GM12865 (cell line): Measurements from ENCODE around the gene PPP2R1B.

ENCODE experiments used
- DNase-seq: peaks from one replicate; pipeline ENCODE4 v3.0.0; 2010; ENCODE audit warnings: low read depth
- H3K4me3 ChIP-seq: 2 replicates; pipeline ENCODE4 v1.5.1; 2011; ENCODE audit warnings: mild to moderate bottlenecking, low read depth, low read length, control low read depth
- TF ChIP-seq, protein P1 (sequence below): IDR thresholded peaks from 2 replicates; pipeline ENCODE4 v1.5.1; 2011; ENCODE audit warnings: low read length, control low read depth, low read depth, inconsistent platforms; ENCODE audit not compliant: insufficient read depth; ENCODE audit errors: missing control alignments

The PPP2R1B gene

DNA sequence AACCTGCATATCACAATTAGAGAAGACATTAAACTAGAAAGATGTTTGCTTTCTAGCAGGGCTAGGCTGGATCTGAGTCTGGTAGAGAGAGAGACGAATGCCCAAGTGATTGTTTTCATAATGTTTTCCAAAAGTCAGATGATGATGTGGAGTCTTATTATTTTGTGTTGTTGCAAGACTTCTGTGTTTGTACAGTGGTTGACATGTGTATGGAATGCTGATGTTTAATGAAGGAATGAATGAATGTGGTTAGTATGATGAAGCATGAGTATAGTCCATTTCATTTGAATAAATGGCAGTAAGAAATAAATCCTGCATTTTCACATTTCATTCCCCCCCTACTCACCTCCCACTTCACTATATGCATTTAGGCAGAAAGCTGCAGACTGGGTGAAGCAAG lies 69.6 kb downstream of the PPP2R1B start:
- TF ChIP-seq, protein P1, sequence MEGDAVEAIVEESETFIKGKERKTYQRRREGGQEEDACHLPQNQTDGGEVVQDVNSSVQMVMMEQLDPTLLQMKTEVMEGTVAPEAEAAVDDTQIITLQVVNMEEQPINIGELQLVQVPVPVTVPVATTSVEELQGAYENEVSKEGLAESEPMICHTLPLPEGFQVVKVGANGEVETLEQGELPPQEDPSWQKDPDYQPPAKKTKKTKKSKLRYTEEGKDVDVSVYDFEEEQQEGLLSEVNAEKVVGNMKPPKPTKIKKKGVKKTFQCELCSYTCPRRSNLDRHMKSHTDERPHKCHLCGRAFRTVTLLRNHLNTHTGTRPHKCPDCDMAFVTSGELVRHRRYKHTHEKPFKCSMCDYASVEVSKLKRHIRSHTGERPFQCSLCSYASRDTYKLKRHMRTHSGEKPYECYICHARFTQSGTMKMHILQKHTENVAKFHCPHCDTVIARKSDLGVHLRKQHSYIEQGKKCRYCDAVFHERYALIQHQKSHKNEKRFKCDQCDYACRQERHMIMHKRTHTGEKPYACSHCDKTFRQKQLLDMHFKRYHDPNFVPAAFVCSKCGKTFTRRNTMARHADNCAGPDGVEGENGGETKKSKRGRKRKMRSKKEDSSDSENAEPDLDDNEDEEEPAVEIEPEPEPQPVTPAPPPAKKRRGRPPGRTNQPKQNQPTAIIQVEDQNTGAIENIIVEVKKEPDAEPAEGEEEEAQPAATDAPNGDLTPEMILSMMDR: no peak
- DNase-seq: no peak
- no peak overlapping the region for H3K4me3 ChIP-seq

DNA sequence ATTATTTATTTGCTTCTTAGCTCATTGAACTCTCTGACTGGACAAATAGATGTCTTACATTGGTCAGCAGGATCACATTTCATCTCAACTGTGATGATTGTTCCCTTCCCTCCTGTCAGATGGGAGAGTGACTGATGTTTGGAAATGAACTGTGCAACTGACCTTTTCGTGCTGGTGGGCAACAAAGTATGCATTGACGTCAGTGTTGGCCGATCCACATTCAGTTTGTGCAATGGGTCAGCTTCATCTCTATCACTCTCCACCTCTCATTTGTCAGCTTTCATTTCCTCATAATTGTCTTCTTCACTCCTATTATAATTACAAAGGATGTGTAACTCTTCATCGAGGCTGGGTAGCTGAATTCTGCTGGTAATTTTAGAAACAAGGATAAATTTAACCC lies 71.3 kb downstream of the PPP2R1B start:
- no peak overlapping the region for H3K4me3 ChIP-seq
- TF ChIP-seq, protein P1: no peak
- DNase-seq: no peak

DNA sequence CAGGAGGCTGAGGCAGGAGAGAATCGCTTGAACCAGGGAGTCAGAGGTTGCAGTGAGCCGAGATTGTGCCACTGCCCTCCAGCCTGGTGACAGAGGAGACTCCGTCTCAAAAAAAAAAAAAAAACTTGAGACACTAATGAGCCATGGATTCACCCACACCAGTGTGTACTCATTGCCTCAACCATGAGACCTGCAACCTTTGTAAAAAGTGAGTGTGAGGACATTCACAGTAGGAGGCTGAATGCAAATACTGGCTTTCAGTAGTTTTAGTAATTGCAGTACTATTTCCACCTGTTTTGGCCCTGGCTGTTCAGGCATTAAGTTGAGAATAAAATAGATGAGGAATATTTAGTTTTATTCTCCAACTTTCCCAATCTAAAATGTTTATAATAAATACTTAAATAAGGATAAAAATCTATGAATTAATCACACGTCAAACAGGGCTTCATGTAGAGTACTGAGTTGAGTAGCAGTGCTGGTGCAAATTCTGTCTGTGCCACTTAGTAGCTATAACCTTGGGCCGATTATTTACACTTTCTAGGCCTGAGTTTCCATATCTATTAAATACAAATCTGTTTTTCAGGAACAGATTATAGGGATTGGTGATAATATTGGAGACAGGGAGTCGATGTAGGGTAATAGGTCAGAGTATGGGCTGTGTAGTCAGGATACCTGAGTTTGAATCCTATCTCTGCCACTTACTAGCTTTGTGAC lies 72.8 kb downstream of the PPP2R1B start:
- TF ChIP-seq, protein P1: no peak
- no peak for DNase-seq
- H3K4me3 ChIP-seq: no peak overlapping the region

DNA sequence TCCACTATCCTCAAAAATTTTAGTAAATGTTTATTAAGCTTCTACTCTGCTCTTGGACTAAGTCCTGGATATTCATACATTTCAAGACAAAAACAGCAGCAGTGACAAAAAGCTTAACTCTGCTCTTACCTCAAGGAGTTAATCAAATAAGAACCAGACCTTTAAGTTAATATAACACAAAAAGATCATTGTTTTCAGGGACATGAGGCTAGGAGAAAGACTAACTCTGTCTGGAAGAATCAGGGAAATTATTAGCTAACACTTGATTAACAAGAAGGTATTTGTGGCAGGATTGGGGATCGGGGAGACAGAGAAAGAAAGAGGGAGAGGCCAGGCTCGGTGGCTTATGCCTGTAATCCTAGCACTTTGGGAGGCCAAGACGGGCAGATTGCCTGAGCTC lies 74.4 kb downstream of the PPP2R1B start:
- TF ChIP-seq, protein P1: no peak
- DNase-seq: no peak
- no peak overlapping the region for H3K4me3 ChIP-seq

DNA sequence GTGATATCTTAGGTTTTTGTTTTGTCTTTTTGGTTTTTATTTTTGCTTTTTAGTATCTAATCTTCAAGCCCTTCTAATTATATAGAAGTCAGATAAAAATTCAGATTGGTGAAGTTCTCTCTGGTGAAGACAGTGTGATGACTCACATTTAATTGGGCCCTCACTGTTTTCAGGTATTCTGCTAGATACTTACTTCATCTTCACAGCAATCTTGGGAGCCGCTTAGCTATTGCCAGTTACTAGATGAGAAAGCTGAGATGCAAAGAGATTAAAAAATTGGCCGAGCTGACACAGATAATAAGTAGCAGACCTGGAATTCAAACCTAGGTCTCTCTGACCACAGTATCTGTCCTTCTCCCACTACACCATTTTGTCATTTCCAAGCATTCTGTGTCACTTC lies 75.0 kb downstream of the PPP2R1B start:
- no peak for DNase-seq
- H3K4me3 ChIP-seq: no peak overlapping the region
- TF ChIP-seq, protein P1: no peak

DNA sequence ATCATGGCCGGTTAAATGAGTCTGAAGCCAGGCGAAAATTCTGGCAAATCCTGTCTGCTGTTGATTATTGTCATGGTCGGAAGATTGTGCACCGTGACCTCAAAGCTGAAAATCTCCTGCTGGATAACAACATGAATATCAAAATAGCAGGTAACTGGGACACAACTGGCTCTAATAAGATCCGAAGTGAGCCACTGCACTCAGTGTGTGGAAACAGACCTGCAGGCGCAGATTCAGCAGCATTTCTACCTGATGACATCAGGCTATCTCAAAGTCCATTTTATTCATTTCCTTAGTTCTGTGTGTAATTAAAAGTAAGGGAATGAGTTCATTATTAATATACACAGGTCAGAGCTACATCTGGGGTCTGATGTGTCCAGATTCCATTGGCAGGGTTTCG lies 78.2 kb downstream of the PPP2R1B start:
- DNase-seq: no peak
- TF ChIP-seq, protein P1: no peak
- H3K4me3 ChIP-seq: no peak overlapping the region

DNA sequence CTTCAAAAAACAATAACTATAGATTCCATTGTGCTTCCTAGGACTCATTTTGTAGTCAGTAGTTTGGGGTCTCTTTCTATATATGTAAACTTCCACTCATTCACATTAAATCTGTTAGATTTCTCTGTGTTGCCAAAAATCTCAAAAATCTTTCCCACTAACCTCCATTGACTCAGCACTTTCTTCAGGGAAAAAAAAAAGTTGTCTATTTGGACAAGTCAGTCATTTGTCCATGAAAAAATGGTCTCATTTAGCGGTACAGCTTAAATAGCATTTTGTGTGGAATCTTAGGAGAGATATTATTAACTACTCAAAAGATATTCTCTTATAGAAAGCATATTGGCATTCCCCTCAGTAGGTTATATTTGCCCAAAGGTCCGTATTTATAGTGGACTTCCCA lies 81.9 kb downstream of the PPP2R1B start:
- TF ChIP-seq, protein P1: no peak
- no peak overlapping the region for H3K4me3 ChIP-seq
- no peak for DNase-seq
